HL-60 (cell line): ENCODE data around the gene PUDP.

Source experiments
- CTCF ChIP-seq: IDR thresholded peaks from one replicate; pipeline ENCODE4 v1.5.1; 2011; ENCODE audit warnings: low read length, control low read depth, inconsistent platforms; ENCODE audit not compliant: insufficient read depth
- GABPA ChIP-seq: IDR thresholded peaks from 2 replicates; pipeline ENCODE4 v1.6.1; 2012; ENCODE audit warnings: low read depth
- POLR2AphosphoS5 ChIP-seq: IDR thresholded peaks from 2 replicates; pipeline ENCODE4 v1.6.1; 2012; ENCODE audit warnings: low read depth

DNA sequence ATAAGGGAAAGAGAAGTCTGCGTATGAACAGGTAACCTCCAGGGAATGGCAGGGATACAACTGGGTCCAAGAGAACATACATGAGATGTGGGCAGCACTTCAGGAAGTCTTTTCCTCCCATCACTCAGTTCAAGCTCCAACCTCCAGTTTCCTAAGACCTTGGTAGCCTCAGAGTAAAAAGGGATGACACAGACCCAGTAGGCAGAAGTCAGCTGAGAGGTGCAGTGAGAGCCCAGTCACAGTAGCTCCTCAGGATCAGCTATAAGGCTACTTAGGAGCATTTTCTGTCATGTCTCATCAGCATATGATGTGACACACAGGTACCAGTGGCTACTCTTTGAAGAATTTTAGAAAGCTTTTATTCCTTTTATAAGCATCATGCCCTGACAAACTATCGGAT, 13.0 kb downstream of the PUDP start:
- no peak for TF ChIP-seq CTCF
- no peak for TF ChIP-seq GABPA
- no peak for TF ChIP-seq POLR2AphosphoS5
